HG03558 (cell line): ENCODE results near the gene CLMP.

Source experiments
- ATAC-seq: cut with Tn5 transposase; IDR thresholded peaks from one replicate; pipeline ENCODE4 v1.9.1; 2021; ENCODE audit warnings: moderate number of reproducible peaks; ENCODE audit not compliant: unreplicated experiment; ENCODE audit errors: extremely low read depth

The CLMP gene

DNA sequence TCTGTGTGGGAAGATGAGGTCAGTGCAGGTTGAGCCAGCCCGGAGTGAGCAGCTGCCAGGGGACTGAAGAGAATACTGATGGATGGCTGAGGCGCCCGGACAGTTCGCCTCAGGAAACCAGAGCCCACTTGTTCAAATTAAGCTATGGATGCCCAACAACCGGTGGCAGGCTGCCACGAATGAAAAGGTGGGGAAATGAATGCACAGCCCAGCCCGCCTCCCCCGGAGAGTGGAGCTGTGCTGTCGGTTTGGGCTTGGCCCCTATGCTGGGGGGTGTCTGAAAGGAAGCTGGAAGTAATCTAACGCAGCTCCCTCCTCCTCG, 155.0 kb downstream of the CLMP start:
- ATAC-seq, result no peak

DNA sequence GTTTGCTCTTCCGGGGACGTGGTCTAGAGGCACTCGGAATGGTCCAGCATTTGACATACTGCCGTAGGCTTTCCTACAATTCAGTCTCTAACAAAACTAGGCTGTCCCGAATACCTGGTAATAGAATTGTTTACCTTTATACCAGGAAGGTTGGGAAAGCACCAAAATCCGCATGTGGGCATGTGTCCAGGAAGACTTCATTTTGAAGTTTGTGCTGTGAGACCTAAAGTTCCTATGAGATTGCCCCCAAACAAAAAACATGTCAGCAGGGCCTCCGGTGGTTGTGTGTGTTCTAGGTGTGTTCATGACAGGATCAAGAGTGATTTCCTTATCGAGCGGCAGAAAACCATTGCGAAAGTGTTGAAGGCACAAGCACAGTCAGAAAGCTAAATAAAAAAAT, 159.2 kb downstream of the CLMP start:
- no peak for ATAC-seq

DNA sequence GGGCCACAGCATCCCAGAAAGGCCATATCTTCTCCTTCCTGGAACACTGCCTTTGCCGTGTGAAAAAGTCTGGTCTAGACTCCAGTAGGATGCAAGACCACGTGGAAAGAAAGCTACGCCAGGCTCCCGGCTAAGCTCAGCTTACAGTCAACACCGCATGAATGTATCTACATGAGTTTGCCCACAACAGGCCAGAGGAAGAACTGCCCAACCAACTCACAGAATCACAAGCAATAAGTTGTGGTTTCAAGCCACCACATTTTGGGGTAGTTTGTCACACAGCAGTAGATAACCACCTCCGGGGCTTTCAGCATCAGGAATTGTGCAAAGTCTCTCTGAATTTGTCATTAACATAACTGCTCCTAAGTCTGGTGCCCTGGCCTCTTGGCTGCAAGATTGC, 160.5 kb downstream of the CLMP start:
- no peak for ATAC-seq

DNA sequence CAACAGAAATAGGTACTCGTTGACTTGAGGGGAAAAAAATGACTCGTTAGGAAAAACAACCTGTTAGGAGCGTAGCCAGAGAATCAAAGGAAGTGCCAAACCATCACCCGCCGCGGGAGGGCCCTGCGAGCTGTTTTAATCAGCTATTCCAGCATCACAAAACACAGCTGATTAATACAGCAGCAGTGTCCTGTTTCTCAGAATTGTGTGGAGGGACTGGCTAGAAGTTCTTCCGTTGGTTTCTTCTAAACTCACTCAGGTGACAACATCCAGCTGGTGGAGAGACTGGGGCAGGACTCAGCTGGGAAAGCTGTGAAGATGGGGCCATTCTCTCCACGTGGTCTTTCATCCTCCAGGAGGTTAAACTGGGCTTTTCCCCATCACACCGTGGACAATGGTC, 161.2 kb downstream of the CLMP start:
- ATAC-seq, result no peak

DNA sequence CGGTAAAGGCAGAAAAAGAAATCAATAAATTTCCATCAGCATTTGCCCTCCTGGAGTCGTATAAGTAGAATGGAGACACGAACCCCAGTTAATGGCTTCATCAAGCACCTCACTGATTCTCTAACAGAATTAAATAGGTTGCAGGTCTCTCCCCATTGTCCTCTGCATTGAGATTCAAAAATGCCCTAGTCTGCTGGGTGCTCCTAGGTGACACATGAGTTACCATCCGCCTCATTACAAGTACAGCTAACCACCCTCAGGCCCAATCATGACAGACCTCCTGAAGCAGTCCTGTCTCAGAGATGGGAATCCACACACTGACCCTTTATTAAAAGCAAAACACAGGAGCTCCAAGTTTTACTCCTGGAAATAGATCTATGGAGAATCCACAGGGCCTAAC, 164.5 kb downstream of the CLMP start:
- ATAC-seq, result no peak

DNA sequence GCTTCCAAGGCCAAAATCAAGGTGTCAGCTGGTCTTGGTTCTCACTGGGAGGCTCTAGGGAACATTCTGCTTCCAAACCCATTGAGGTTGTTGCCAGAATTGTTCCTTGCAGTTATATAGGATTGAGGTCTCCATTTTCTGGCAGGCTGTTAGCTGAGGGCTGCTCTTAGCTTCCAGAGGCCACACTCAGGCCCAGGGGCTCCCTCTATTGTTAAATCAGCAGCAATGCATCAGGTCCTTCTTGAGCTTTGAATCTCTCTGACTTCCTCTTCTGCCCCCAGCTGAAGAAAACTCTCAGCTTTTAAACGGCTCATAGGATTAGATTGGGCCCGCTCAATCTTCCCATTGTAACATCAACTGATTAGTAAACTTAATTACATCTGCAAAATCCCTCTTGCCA, 174.1 kb downstream of the CLMP start:
- ATAC-seq, result no peak
